Measurements from ENCODE around the gene ODR4.
"Not testable (repeated sequence)": the region's sequence is repeated elsewhere in the genome, so short reads cannot be mapped to it uniquely, and the experiment has no call there.

ODR4 gene

GRCh38 chr1:186375152-186375928 is at the start of gene ODR4, which contains the start of gene TPR:
Gene ODR4, plus strand, starts transcription at chr1:186375838. Its CDS starts 3,948 bp downstream, at chr1:186379786.
Gene TPR, minus strand, starts transcription at chr1:186375253. Its CDS starts 225 bp downstream, at chr1:186375028.
- DNase-seq (ENCODE audit: low spot score): peak; percentile 95

- DNase-seq (ENCODE audit: low spot score): no peak
Observed at GRCh38 chr1:186326009-186326408, 49.6 kb upstream of the ODR4 start.

- no peak for DNase-seq (ENCODE audit: low spot score)
Observed at GRCh38 chr1:186327331-186327730, 48.3 kb upstream of the ODR4 start.

DNA sequence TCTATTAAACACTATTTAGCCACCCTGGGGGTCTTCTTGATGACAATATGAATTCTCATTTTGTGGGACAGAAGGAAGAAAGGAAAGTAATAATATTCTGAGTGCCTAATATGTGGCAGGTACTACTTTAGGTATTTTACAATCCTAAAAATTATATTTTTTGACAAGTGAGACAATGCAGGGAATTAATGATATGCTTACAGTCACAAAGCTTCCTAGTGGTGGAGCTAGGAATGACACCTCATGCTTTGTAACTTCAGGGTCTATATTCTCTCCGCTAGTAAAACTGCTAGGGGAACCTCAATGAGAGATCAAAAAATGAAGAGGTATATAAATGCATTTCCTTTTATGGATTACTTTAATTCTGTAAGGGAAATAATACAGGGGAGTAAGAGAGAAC is 44.9 kb upstream of the ODR4 start:
- DNase-seq (ENCODE audit: low spot score): no peak

- no peak for DNase-seq (ENCODE audit: low spot score)
Observed at GRCh38 chr1:186337554-186337953, 38.1 kb upstream of the ODR4 start.

DNA sequence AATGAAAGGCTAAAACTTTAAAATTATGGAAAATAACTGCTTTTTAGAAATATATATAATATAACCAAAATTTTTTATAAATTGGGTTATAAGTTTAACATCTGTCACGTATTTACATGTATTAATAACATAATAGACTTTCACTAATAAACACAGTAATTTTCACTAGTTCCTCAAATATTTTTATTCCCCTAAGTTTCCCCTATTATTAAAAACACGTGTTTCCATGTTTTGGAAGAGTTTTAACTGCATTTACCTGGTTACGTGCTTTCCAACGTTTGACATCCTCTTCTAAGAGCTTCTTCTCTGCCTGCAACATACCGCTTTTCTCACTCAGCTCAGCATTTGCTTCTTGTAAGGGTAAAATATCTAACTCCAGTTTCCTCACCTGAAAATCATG is 34.9 kb upstream of the ODR4 start:
- DNase-seq (ENCODE audit: low spot score): no peak

DNA sequence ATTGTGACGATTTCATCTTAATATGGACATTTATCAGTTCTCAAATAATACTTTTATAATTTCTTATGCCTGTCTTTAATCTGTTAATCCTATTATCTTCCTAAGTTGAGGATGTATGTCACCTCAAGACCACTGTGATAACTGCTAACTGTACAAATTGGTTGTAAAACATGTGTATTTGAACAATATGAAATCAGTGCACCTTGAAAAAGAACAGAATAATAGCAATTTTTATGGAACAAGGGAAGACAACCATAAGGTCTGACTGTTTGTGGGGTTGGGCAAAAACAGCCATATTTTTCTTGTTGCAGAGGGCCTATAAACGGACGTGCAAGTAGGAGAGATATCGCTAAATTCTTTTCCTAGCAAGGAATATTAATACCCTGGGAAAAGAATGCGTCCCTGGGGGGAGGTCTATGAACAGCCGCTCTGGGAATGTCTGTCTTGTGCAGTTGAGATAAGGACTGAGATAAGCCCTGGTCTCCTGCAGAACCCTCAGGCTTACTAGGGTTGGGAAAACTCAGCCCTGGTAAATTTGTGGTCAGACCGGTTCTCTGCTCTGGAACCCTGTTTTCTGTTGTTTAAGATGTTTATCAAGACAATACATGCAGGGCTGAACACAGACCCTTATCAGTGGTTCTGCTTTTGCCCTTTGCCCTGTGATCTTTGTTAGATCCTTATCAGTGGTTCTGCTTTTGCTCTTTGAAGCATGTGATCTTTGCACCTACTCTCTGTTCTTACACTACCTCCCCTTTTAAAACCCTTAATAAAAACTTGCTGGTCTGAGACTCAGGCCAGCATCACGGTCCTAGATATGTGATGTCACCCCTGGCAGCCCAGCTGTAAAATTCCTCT is 27.6 kb upstream of the ODR4 start:
- not testable (repeated sequence) for DNase-seq (ENCODE audit: low spot score)

DNA sequence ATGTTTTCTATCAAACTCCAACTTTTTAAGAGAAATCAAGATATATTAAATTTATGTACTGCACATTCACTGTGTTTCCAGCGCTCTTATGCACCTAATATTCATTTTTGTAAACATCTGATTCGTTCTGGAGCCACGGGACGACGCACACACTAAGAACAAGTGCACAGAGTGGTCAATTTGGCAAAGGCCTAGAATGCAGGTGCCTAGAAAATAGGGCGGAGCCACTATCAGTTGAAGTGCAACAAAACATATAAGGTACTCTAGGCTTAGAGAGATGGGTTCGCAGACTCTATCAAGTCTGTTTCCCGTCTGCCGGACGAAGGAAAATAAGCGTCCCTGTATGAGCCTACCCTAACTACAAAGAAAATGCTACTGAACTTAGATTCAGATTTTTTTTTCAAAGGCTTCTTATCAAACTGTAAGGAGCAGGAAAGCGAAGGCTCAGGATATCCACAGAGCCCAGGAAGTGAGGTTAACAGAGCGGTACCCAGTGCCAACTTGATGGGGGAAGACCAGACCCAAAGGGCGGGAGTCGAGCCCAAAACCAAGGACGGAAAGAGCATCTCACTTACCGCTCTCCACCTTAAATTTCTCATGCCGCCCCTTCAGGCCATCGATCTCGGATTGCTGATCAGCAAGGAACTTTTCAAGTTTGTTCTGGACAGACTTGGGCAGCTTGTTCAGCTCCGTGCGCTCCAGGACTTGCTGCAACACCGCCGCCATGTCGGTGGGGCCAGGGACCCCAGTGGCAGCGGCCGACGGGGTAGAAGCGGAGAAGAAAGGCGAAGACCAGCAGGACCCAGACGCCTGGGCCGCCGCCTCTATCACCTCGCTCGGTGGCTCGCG is 1.1 kb upstream of the ODR4 start:
- DNase-seq (ENCODE audit: low spot score): peak; percentile 26

- DNase-seq (ENCODE audit: low spot score): no peak
Observed at GRCh38 chr1:186375929-186376319, 286 bp downstream of the ODR4 start.

DNA sequence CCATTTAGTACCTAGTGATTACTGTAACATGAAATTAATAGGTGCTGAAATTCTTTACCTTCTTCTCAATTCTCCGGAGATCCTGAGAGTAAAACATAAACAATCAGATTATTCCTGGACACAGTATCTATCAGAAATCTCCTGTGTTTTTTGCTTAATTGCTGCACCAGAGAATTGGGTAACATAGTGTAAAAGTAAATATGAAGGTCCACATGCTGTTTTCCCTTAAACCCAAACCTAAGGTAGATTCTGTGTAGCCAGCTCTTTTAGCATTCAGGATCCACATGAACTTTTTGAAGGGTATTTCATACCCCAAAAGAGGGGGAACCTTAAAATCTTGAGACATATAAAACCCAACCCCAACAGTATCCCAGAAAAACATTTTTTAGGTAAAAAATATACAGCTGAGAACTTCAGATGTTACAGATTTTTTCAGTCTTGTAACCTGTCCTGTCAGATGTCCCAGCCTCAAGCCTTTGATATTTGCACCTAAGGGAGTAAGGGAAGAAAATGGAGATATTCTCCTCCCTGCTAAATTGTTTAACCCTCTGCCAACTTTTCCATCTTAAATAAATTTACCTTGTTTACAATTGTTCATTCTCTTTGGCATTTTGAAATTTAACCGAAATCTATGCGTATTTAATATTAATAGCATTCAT is 11.2 kb downstream of the ODR4 start:
- DNase-seq (ENCODE audit: low spot score): no peak

DNA sequence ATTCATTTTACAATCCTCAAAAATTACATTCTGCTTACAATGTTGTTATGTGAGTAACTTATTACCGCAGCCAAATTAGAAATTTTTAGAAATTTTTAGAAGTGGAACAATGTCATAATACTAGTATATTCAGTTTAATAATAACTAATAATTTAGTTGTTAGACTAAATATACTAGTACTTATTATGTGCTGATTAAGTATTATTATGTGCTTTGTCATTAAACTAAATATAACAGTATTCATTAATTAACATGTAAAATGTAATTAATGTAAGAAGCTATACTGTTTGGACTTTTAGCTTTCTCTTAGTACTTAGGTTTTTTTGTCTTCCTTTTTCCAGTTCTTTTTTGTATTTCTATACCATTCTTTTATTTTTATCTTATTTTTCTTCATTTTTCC is 15.3 kb downstream of the ODR4 start:
- no peak for DNase-seq (ENCODE audit: low spot score)

DNA sequence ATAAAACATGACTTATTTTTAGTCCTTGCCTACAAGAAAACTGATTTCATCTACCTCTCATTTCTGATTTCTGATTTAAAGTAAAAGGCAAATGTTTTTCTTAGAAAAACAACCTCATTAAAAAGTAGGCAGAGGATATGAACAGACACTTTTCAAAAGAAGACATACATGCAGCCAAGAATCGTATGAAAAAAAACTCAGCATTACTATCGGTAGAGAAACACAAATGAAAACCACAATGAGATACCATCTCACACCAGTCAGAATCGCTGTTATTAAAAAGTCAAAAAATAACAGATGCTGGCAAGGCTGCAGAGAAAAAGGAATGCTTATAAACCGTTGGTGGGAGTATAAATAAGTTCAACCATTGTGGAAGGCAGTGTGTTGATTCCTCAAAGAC is 16.2 kb downstream of the ODR4 start:
- no peak for DNase-seq (ENCODE audit: low spot score)

DNA sequence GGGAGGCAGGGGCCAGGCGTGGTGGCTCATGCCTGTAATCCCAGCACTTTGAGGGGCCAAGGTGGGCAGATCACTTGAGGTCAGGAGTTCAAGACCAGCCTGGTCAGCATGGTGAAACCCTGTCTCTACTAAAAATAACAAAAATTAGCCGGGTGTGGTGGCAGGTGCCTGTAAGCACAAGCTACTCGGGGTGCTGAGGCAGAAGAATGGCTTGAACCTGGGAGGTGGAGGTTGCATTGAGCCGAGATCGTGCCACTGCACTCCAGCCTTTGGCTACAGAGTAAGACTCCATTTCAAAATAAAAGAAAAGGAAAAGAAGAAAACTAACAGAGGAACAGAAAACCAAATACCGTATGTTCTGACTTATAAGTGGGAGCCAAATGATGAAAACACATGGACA is 17.1 kb downstream of the ODR4 start:
- not testable (repeated sequence) for DNase-seq (ENCODE audit: low spot score)

- DNase-seq (ENCODE audit: low spot score): not testable (repeated sequence)
Observed at GRCh38 chr1:186401446-186401845, 25.8 kb downstream of the ODR4 start.

DNA sequence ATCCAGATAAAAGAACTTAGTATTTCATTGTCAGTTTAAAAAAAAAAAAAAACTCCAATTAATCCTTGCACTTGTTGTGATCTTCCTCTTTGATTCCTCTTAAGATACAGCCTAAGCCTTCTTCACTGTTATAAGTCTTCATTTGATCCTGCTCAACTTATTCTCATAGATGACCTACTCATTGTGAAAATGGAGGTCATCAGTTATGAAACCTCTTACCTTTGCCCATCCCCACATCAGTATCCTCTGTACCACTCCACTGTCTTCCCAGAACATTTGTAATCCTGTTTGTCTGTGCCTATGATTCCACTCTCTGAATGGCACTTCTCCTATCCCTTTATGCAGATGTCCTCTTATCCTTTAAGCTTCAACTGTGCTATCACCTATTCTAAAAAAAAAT is 28.0 kb downstream of the ODR4 start:
- no peak for DNase-seq (ENCODE audit: low spot score)

- DNase-seq (ENCODE audit: low spot score): peak; percentile 34
Observed at GRCh38 chr1:186404454-186405051, 28.9 kb downstream of the ODR4 start.

- no peak for DNase-seq (ENCODE audit: low spot score)
Observed at GRCh38 chr1:186409091-186409490, 33.5 kb downstream of the ODR4 start.

- no peak for DNase-seq (ENCODE audit: low spot score)
Observed at GRCh38 chr1:186413319-186413718, 37.7 kb downstream of the ODR4 start.

- no peak for DNase-seq (ENCODE audit: low spot score)
Observed at GRCh38 chr1:186418503-186418902, 42.9 kb downstream of the ODR4 start.

DNA sequence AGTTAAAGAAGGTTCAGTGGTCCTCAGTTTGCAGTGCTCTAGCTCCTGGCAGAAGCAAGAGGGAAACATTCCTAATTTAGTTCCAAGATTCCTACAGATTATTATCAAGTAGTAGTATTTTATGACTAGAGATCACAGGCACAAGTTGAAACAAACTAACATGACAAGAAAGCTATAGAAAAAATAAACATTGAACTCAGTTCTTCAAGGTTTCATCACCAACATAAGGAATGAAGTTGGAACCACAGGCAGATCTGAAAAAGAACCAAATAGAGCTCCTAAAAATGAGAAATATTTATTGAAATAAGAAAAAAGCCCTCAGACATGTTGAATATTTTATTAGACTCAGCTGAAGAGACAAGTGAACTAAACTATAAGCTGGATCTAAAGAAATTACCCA is 44.7 kb downstream of the ODR4 start:
- DNase-seq (ENCODE audit: low spot score): no peak

- DNase-seq (ENCODE audit: low spot score): no peak
Observed at GRCh38 chr1:186420923-186421322, 45.3 kb downstream of the ODR4 start.
